Prostate gland (tissue), 2 donors: ENCODE data around the gene RNF223.

ENCODE experiments used
- POLR2AphosphoS5 ChIP-seq: sonication (generic); formaldehyde crosslinking; IDR thresholded peaks from one replicate; pipeline ENCODE4 v1.6.1; 2017; ENCODE audit warnings: antibody characterized with exemption
- TF ChIP-seq, protein P1 (sequence below), 4 experiments: fragments of 200-600 bp in 2 of 4; fragments of 450-650 bp in 2 of 4; sonication (generic) in 2 of 4; IDR thresholded peaks; 1 replicate in 3 of 4; 2 replicates in 1 of 4; pipeline ENCODE4 v1.5.1; 2016 to 2019; ENCODE audit warnings: antibody characterized with exemption in 4 of 4, mild to moderate bottlenecking in 2 of 4, moderate library complexity in 2 of 4

DNA sequence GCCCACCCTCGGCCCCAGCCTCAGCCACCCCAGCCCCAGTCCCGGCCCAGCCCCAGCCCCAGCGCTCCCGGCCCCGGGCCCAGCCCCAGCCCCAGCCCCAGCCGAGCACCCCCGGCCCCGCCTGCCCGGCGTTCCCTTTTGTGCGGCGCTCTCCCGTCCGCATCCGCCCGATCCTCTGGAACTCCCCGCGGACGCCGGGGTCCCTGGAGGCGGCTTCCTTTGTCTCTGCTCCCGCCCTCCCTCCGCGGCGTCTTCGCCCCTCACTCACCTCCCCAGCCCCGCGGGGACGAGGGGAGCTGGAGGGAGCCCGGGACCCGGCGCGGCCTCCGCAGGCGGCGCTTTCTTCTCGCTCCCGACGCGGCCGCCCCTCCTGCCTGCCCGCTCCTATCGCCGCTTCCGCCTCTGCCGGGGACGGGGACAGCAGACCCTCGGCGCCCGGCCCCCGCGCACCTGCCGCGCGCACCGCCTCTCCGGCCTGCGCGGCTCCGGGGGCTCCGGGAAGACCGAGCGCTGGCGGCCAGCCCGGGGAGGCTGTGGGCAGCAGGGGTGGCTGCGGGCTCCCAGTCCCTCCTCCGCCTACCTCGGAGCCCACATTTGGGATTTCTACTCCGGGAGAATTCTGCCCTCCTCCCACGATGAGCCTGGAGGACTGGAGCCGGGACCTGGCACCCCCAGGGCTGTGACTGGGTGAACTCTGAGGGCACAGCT is 40.2 kb downstream of the RNF223 start:
- TF ChIP-seq POLR2AphosphoS5: no peak
- TF ChIP-seq, protein P1, sequence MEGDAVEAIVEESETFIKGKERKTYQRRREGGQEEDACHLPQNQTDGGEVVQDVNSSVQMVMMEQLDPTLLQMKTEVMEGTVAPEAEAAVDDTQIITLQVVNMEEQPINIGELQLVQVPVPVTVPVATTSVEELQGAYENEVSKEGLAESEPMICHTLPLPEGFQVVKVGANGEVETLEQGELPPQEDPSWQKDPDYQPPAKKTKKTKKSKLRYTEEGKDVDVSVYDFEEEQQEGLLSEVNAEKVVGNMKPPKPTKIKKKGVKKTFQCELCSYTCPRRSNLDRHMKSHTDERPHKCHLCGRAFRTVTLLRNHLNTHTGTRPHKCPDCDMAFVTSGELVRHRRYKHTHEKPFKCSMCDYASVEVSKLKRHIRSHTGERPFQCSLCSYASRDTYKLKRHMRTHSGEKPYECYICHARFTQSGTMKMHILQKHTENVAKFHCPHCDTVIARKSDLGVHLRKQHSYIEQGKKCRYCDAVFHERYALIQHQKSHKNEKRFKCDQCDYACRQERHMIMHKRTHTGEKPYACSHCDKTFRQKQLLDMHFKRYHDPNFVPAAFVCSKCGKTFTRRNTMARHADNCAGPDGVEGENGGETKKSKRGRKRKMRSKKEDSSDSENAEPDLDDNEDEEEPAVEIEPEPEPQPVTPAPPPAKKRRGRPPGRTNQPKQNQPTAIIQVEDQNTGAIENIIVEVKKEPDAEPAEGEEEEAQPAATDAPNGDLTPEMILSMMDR (IDR thresholded peaks at IDR 0.05): no peak
